HG02623 (cell line): Measurements from ENCODE around the gene WDR5.

ENCODE experiments used
- ATAC-seq: cut with Tn5 transposase; IDR thresholded peaks from one replicate; pipeline ENCODE4 v1.9.1; 2021; ENCODE audit warnings: moderate library complexity; ENCODE audit not compliant: unreplicated experiment

Gene WDR5

GRCh38 chr9:134131471-134132207 lies 4.2 kb upstream of the WDR5 start:
- no peak for ATAC-seq

- ATAC-seq: no peak
Observed at GRCh38 chr9:134132208-134132870, 3.5 kb upstream of the WDR5 start.

- no peak for ATAC-seq
Observed at GRCh38 chr9:134134949-134135342, 936 bp upstream of the WDR5 start.

GRCh38 chr9:134136118-134136995 lies 475 bp downstream of the WDR5 start:
- peak; percentile 9 for ATAC-seq

- no peak for ATAC-seq
Observed at GRCh38 chr9:134136996-134137299, 1.1 kb downstream of the WDR5 start.

GRCh38 chr9:134138292-134138691 lies 2.4 kb downstream of the WDR5 start:
- ATAC-seq: no peak

- ATAC-seq: no peak
Observed at GRCh38 chr9:134139081-134139480, 3.2 kb downstream of the WDR5 start.

GRCh38 chr9:134141906-134142305 lies 6.0 kb downstream of the WDR5 start:
- ATAC-seq: no peak

- ATAC-seq: no peak
Observed at GRCh38 chr9:134144801-134145200, 8.9 kb downstream of the WDR5 start.

- ATAC-seq: no peak
Observed at GRCh38 chr9:134145262-134145661, 9.4 kb downstream of the WDR5 start.

GRCh38 chr9:134146774-134147493 lies 11.1 kb downstream of the WDR5 start:
- ATAC-seq: no peak

GRCh38 chr9:134149380-134149779 lies 13.5 kb downstream of the WDR5 start:
- no peak for ATAC-seq

- ATAC-seq: no peak
Observed at GRCh38 chr9:134150557-134151214, 14.8 kb downstream of the WDR5 start.

- no peak for ATAC-seq
Observed at GRCh38 chr9:134152022-134152448, 16.2 kb downstream of the WDR5 start.

GRCh38 chr9:134152488-134152887 lies 16.6 kb downstream of the WDR5 start:
- ATAC-seq: no peak

GRCh38 chr9:134153450-134153849 lies 17.6 kb downstream of the WDR5 start:
- ATAC-seq: no peak

- no peak for ATAC-seq
Observed at GRCh38 chr9:134154262-134154701, 18.4 kb downstream of the WDR5 start.

GRCh38 chr9:134155812-134156377 lies 20.0 kb downstream of the WDR5 start:
- no peak for ATAC-seq

- no peak for ATAC-seq
Observed at GRCh38 chr9:134156564-134157377, 20.9 kb downstream of the WDR5 start.
